ENCODE data around the gene TTC9. TPM values are rescaled to one million over a fixed set of nuclear protein-coding genes. Genes with fewer than 3 reads are reported as not detected.

The TTC9 gene
- total and polyA plus RNA-seq, 9 of the 15 experiments (the other 6 are each of a cell fraction or from before 2014, with no cell fraction given) = 0.07 TPM; not detected in 8

- peaks cover 0 to 17% of the 10 kb centered on the region in 2 experiments; a peak in 2 of 5 replicates for H3K4me1 ChIP-seq (replicated peaks in 1 of 2; ENCODE audit: control insufficient read depth in 2 of 2, insufficient read depth in 2 of 2, low read length in 2 of 2)
- intact Hi-C loops (cut with micrococcal nuclease) = no loop called here
- ChIA-PET POLR2A (no interaction called here), CTCF (ENCODE audit: low intra/inter-chr PET ratio) (no interaction called here)
- no peaks in the 10 kb centered on the region for H3K9me1 ChIP-seq (ENCODE audit: control insufficient read depth, insufficient read depth, low read length)
- H3K4me2 ChIP-seq (ENCODE audit: insufficient read depth, low read length) = no peak overlapping the region
- no peak for TF ChIP-seq HEY1 (CRISPR knock-in tag; IDR thresholded peaks at IDR 0.05; ENCODE audit: borderline replicate concordance)
- TF ChIP-seq TAL1 (IDR thresholded peaks at IDR 0.05) = no peak
- peaks cover 13 to 25% of the 10 kb centered on the region in 2 experiments for H3K27me3 ChIP-seq (ENCODE audit: control insufficient read depth in 2 of 2, insufficient read depth in 2 of 2, low read length in 2 of 2)
- no peaks in the 10 kb centered on the region for H3K79me2 ChIP-seq (ENCODE audit: control insufficient read depth, insufficient read depth, low read length)
- no peak for DNase-seq (ENCODE audit: extremely low read depth in 1 of 4, low spot score in 3 of 4)
- no peaks in the 10 kb centered on the region for H3K36me3 ChIP-seq (ENCODE audit: control insufficient read depth, insufficient read depth, low read length)
- no peaks in the 10 kb centered on the region for H4K20me1 ChIP-seq (replicated peaks; ENCODE audit: control insufficient read depth, insufficient read depth, low read length)
- no TSS peak for BruUV-seq (replicated peaks)
- H3K9ac ChIP-seq (ENCODE audit: insufficient read depth in 1 of 2, low read depth in 2 of 2, low read length in 2 of 2) = no peak overlapping the region
- ATAC-seq = no peak
- in situ Hi-C loops (cut with MboI) = no loop called here
- no peaks in the 10 kb centered on the region; the same call in 1 of the 2 replicates for H3K9me3 ChIP-seq (replicated peaks; ENCODE audit: control insufficient read depth, insufficient read depth, low read depth, low read length)
- H3K27ac ChIP-seq (ENCODE audit: extremely low read depth, low read depth, low read length) = no peak overlapping the region
- no peak overlapping the region for H2AFZ ChIP-seq (ENCODE audit: low read depth, low read length)
- WGBS (ENCODE audit: insufficient coverage, low coverage, missing lambda C conversion rate) = 6% methylated on average over 6 of the region's 6 CpGs
- FAIRE-seq = no peak
- H3K4me3 ChIP-seq = no peak overlapping the region
Measured at GRCh38 chr14:70645892-70646291, 4.2 kb downstream of the TTC9 start.

GRCh38 chr14:70646705-70647104 is 5.0 kb downstream of the TTC9 start:
- Histone ChIP-seq H3K9ac (ENCODE audit: insufficient read depth in 1 of 2, low read depth in 2 of 2, low read length in 2 of 2) (no peak overlapping the region), H3K27me3 (ENCODE audit: control insufficient read depth in 2 of 2, insufficient read depth in 2 of 2, low read length in 2 of 2) (peaks cover 9 to 20% of the 10 kb centered on the region in 2 experiments; a peak in 4 of 5 replicates), H3K27ac (ENCODE audit: extremely low read depth, low read depth, low read length) (no peak overlapping the region), H3K4me1 (replicated peaks in 1 of 2; ENCODE audit: control insufficient read depth in 2 of 2, insufficient read depth in 2 of 2, low read length in 2 of 2) (peaks cover 0 to 10% of the 10 kb centered on the region in 2 experiments; a peak in 2 of 5 replicates), H3K36me3 (ENCODE audit: control insufficient read depth, insufficient read depth, low read length) (no peaks in the 10 kb centered on the region), H4K20me1 (replicated peaks; ENCODE audit: control insufficient read depth, insufficient read depth, low read length) (no peaks in the 10 kb centered on the region), H3K79me2 (ENCODE audit: control insufficient read depth, insufficient read depth, low read length) (no peaks in the 10 kb centered on the region), H3K9me3 (replicated peaks; ENCODE audit: control insufficient read depth, insufficient read depth, low read depth, low read length) (no peaks in the 10 kb centered on the region), H3K9me1 (ENCODE audit: control insufficient read depth, insufficient read depth, low read length) (no peaks in the 10 kb centered on the region), H2AFZ (ENCODE audit: low read depth, low read length) (no peak overlapping the region), H3K4me3 (no peak overlapping the region), H3K4me2 (ENCODE audit: insufficient read depth, low read length) (no peak overlapping the region)
- ATAC-seq = no peak
- ChIA-PET CTCF (ENCODE audit: low intra/inter-chr PET ratio) (no interaction called here), POLR2A (no interaction called here)
- no peak for DNase-seq (ENCODE audit: extremely low read depth in 1 of 4, low spot score in 3 of 4)
- WGBS (ENCODE audit: insufficient coverage, low coverage, missing lambda C conversion rate) = 0% methylated on average over 2 of the region's 2 CpGs
- intact Hi-C loops (cut with micrococcal nuclease) = no loop called here
- no peak for FAIRE-seq
- no TSS peak for BruUV-seq (replicated peaks)
- in situ Hi-C loops (cut with MboI) = no loop called here
- TF ChIP-seq PURB (CRISPR knock-in tag; IDR thresholded peaks at IDR 0.05; ENCODE audit: low read depth) (no peak), SMARCB1 (IDR thresholded peaks at IDR 0.05; ENCODE audit: insufficient read length, low read depth) (no peak), ZC3H8 (IDR thresholded peaks at IDR 0.05) (no peak)
- TF ChIP-seq, protein P1, sequence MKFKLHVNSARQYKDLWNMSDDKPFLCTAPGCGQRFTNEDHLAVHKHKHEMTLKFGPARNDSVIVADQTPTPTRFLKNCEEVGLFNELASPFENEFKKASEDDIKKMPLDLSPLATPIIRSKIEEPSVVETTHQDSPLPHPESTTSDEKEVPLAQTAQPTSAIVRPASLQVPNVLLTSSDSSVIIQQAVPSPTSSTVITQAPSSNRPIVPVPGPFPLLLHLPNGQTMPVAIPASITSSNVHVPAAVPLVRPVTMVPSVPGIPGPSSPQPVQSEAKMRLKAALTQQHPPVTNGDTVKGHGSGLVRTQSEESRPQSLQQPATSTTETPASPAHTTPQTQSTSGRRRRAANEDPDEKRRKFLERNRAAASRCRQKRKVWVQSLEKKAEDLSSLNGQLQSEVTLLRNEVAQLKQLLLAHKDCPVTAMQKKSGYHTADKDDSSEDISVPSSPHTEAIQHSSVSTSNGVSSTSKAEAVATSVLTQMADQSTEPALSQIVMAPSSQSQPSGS (CRISPR knock-in tag; IDR thresholded peaks at IDR 0.05) = no peak
- TF ChIP-seq, protein P2, sequence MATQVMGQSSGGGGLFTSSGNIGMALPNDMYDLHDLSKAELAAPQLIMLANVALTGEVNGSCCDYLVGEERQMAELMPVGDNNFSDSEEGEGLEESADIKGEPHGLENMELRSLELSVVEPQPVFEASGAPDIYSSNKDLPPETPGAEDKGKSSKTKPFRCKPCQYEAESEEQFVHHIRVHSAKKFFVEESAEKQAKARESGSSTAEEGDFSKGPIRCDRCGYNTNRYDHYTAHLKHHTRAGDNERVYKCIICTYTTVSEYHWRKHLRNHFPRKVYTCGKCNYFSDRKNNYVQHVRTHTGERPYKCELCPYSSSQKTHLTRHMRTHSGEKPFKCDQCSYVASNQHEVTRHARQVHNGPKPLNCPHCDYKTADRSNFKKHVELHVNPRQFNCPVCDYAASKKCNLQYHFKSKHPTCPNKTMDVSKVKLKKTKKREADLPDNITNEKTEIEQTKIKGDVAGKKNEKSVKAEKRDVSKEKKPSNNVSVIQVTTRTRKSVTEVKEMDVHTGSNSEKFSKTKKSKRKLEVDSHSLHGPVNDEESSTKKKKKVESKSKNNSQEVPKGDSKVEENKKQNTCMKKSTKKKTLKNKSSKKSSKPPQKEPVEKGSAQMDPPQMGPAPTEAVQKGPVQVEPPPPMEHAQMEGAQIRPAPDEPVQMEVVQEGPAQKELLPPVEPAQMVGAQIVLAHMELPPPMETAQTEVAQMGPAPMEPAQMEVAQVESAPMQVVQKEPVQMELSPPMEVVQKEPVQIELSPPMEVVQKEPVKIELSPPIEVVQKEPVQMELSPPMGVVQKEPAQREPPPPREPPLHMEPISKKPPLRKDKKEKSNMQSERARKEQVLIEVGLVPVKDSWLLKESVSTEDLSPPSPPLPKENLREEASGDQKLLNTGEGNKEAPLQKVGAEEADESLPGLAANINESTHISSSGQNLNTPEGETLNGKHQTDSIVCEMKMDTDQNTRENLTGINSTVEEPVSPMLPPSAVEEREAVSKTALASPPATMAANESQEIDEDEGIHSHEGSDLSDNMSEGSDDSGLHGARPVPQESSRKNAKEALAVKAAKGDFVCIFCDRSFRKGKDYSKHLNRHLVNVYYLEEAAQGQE (IDR thresholded peaks at IDR 0.05; ENCODE audit: borderline replicate concordance) = no peak
- TF ChIP-seq, protein P2 (CRISPR knock-in tag; IDR thresholded peaks at IDR 0.05; ENCODE audit: low read depth) = no peak
